ENCODE results near the gene CNOT11.

Gene CNOT11

DNA sequence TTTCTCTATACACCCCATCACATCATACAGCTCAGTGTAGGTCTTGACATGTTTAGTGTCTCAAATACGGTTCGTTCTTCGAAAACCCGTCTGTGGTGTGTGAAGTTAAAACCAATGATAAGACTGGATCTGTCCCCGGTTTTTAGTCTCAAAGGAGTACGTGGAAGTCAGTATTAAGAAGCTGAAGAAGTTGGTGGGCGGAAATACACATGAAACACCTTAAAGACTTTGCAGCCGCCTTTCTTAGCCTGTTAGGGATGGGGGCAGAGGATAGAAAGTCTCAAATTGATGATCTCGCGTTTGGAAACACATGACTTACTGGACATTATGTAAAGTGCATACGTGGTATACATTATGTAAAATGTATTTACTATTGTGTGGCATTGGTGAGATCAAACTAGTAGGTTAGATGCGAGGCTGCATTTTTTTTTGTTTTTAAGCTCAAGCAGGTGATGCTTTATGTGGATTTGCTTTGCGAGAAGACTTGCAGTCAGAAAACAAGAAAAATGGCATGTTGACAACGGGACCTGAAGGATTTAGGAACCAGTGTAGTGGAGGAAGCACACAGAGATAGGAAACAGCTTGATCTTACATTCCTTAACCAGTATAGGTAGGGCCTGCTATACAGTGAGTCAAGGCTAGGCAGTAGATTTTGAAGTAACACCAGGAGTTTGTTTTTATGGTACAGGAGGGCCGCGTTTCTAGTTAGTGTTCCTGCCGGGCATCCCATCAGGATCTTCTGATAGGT is 1.2 kb downstream of the CNOT11 start:
- TF ChIP-seq, protein P1, sequence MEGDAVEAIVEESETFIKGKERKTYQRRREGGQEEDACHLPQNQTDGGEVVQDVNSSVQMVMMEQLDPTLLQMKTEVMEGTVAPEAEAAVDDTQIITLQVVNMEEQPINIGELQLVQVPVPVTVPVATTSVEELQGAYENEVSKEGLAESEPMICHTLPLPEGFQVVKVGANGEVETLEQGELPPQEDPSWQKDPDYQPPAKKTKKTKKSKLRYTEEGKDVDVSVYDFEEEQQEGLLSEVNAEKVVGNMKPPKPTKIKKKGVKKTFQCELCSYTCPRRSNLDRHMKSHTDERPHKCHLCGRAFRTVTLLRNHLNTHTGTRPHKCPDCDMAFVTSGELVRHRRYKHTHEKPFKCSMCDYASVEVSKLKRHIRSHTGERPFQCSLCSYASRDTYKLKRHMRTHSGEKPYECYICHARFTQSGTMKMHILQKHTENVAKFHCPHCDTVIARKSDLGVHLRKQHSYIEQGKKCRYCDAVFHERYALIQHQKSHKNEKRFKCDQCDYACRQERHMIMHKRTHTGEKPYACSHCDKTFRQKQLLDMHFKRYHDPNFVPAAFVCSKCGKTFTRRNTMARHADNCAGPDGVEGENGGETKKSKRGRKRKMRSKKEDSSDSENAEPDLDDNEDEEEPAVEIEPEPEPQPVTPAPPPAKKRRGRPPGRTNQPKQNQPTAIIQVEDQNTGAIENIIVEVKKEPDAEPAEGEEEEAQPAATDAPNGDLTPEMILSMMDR (IDR thresholded peaks at IDR 0.05; ENCODE audit: low read depth, low read length), result no peak
- TF ChIP-seq EZH2phosphoT487 (IDR thresholded peaks at IDR 0.05; ENCODE audit: low read depth), result no peak
- Histone ChIP-seq H3K27ac (ENCODE audit: low read length) (0 out of 2 replicates have a peak overlapping the region, but pooled peaks have one; percentile 70), H3K79me2 (ENCODE audit: low read length) (peaks cover 44% of the 10 kb centered on the region)

GRCh38 chr2:101255501-101255900 is 2.8 kb downstream of the CNOT11 start:
- Histone ChIP-seq H3K79me2 (ENCODE audit: low read length) (peaks cover 52% of the 10 kb centered on the region), H2AFZ (ENCODE audit: low read depth, low read length) (no peak overlapping the region), H3K9ac (ENCODE audit: low read length) (no peak overlapping the region), H3K9me3 (ENCODE audit: insufficient read depth, low read length) (no peaks in the 10 kb centered on the region), H4K20me1 (ENCODE audit: insufficient read depth, low read length) (peaks cover 30% of the 10 kb centered on the region), H3K27me3 (ENCODE audit: low read depth, low read length) (no peaks in the 10 kb centered on the region), H3K4me3 (ENCODE audit: low read length) (no peak overlapping the region), H3K27ac (ENCODE audit: low read length) (no peak overlapping the region), H3K4me1 (ENCODE audit: low read length) (peaks cover 18% of the 10 kb centered on the region), H3K36me3 (replicated peaks; ENCODE audit: low read depth, low read length) (peaks cover 18% of the 10 kb centered on the region), H3K4me2 (ENCODE audit: low read length) (no peak overlapping the region)
- TF ChIP-seq, protein P1 (IDR thresholded peaks at IDR 0.05; ENCODE audit: low read depth, low read length), result no peak
- no peak for TF ChIP-seq EZH2phosphoT487 (IDR thresholded peaks at IDR 0.05; ENCODE audit: low read depth)

More for the DNA sequence above, 1.2 kb downstream of the CNOT11 start:
- no peaks in the 10 kb centered on the region for H3K27me3 ChIP-seq (ENCODE audit: low read depth, low read length)
- H3K4me3 ChIP-seq (ENCODE audit: low read length), result peak overlapping the region; percentile 93
- peaks cover 30% of the 10 kb centered on the region for H4K20me1 ChIP-seq (ENCODE audit: insufficient read depth, low read length)
- no peaks in the 10 kb centered on the region for H3K9me3 ChIP-seq (ENCODE audit: insufficient read depth, low read length)
- peaks cover 18% of the 10 kb centered on the region for H3K4me1 ChIP-seq (ENCODE audit: low read length)
- 0 out of 2 replicates have a peak overlapping the region, but pooled peaks have one; percentile 54 for H2AFZ ChIP-seq (ENCODE audit: low read depth, low read length)
- peak overlapping the region; percentile 95 for H3K4me2 ChIP-seq (ENCODE audit: low read length)
- peaks cover 15% of the 10 kb centered on the region for H3K36me3 ChIP-seq (replicated peaks; ENCODE audit: low read depth, low read length)
- H3K9ac ChIP-seq (ENCODE audit: low read length), result peak overlapping the region; percentile 93

DNA sequence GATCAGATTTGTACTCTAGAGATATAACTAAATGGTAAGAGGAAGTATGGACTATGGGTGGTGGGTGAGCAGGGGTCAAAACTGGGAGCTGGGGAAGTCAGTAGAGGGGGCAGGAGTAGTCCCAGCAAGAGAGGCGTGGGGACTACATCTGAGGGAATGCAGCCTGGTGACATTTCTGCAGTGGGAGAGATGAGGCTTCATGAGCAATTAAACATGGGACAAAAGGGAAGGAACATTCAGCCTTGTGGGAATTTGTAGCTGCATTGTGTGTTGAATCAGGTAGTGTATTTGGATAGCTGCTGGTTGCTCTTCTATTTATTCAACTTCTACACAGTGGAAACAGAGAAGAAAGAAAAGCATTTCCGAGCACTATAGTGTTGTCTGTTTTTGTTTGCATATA is 3.6 kb downstream of the CNOT11 start:
- peaks cover 12% of the 10 kb centered on the region for H3K4me1 ChIP-seq (ENCODE audit: low read length)
- H3K36me3 ChIP-seq (replicated peaks; ENCODE audit: low read depth, low read length), result peaks cover 18% of the 10 kb centered on the region
- H4K20me1 ChIP-seq (ENCODE audit: insufficient read depth, low read length), result peaks cover 30% of the 10 kb centered on the region
- H3K27ac ChIP-seq (ENCODE audit: low read length), result no peak overlapping the region
- no peak overlapping the region for H2AFZ ChIP-seq (ENCODE audit: low read depth, low read length)
- H3K9ac ChIP-seq (ENCODE audit: low read length), result no peak overlapping the region
- no peaks in the 10 kb centered on the region for H3K27me3 ChIP-seq (ENCODE audit: low read depth, low read length)
- no peak for TF ChIP-seq EZH2phosphoT487 (IDR thresholded peaks at IDR 0.05; ENCODE audit: low read depth)
- TF ChIP-seq, protein P1 (IDR thresholded peaks at IDR 0.05; ENCODE audit: low read depth, low read length), result no peak
- H3K4me3 ChIP-seq (ENCODE audit: low read length), result no peak overlapping the region
- H3K9me3 ChIP-seq (ENCODE audit: insufficient read depth, low read length), result no peaks in the 10 kb centered on the region
- H3K4me2 ChIP-seq (ENCODE audit: low read length), result no peak overlapping the region
- H3K79me2 ChIP-seq (ENCODE audit: low read length), result peaks cover 53% of the 10 kb centered on the region

DNA sequence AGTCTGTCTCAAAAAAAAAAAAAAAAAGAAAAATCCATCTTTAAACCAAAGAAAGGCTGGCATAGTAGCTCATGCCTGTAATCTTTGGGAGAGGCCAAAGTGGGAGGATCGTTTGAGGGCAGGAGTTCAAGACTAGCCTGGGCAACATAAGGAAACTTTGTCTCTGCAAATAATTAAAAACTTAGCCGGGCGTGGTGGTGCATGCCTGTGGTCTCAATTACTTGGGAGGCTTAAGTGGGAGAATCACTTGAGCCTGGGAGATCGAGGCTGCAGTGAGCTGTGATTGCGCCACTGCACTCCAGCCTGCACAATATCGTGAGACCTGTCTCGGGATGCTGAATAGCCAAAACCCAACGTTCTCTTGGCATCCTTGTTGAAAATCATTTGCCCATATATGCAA is 6.1 kb downstream of the CNOT11 start:
- Histone ChIP-seq H3K27me3 (ENCODE audit: low read depth, low read length) (no peaks in the 10 kb centered on the region), H3K9me3 (ENCODE audit: insufficient read depth, low read length) (no peaks in the 10 kb centered on the region), H3K36me3 (replicated peaks; ENCODE audit: low read depth, low read length) (peaks cover 33% of the 10 kb centered on the region), H3K9ac (ENCODE audit: low read length) (no peak overlapping the region), H3K27ac (ENCODE audit: low read length) (no peak overlapping the region), H3K4me2 (ENCODE audit: low read length) (no peak overlapping the region), H3K4me3 (ENCODE audit: low read length) (no peak overlapping the region), H4K20me1 (ENCODE audit: insufficient read depth, low read length) (peaks cover 26% of the 10 kb centered on the region), H2AFZ (ENCODE audit: low read depth, low read length) (no peak overlapping the region), H3K79me2 (ENCODE audit: low read length) (peaks cover 42% of the 10 kb centered on the region), H3K4me1 (ENCODE audit: low read length) (peaks cover 8% of the 10 kb centered on the region)
- TF ChIP-seq, protein P1 (IDR thresholded peaks at IDR 0.05; ENCODE audit: low read depth, low read length), result no peak
- TF ChIP-seq EZH2phosphoT487 (IDR thresholded peaks at IDR 0.05; ENCODE audit: low read depth), result no peak
